ENCODE data around the gene OR10J5.
"Not testable (repeated sequence)": the region's sequence is repeated elsewhere in the genome, so short reads cannot be mapped to it uniquely, and the experiment has no call there.

OR10J5 gene, protein sequence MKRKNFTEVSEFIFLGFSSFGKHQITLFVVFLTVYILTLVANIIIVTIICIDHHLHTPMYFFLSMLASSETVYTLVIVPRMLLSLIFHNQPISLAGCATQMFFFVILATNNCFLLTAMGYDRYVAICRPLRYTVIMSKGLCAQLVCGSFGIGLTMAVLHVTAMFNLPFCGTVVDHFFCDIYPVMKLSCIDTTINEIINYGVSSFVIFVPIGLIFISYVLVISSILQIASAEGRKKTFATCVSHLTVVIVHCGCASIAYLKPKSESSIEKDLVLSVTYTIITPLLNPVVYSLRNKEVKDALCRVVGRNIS

DNA sequence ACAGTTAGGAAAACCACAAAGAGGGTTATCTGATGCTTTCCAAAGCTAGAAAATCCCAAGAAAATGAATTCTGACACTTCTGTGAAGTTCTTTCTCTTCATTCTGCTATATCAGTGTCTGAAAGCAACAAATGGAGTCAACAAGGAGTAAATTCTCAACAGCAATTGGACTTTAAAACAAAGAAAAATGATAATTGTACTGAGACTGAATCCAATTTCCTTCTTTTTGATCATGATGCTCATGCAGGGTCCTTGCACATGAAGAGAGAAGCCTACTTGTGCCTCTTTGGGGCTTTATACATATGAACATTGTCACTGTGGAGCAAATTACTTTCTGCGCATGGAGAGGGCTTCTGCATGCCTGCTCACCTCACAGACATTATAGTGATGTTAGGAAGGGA is at the start of gene OR10J5:
TSS of gene OR10J5 (minus strand) at position 101 of the 400 bp plus-strand sequence. CDS start at position 101, 0 bp downstream.
- no peak for DNase-seq (ENCODE audit: low read depth)

DNA sequence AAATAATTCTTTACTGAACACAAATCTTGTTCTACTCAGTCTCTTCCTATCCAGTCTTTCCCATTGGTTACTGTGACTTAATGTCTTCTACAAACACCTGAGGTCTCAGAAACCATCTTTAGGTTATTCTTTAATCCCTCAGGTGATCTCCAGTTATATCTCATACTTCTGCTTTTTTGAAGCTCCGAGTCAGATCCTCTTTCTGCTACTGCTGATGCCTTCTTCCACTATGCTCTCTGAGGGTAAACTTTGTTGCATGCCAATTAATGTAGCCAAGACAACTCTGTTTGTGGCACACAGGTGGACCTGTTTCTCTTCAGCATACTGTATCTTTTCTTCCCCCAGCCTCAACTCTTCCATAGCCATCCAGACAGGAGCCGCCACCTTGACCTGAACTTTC is 48.7 kb upstream of the OR10J5 start:
- DNase-seq (ENCODE audit: low read depth): no peak

DNA sequence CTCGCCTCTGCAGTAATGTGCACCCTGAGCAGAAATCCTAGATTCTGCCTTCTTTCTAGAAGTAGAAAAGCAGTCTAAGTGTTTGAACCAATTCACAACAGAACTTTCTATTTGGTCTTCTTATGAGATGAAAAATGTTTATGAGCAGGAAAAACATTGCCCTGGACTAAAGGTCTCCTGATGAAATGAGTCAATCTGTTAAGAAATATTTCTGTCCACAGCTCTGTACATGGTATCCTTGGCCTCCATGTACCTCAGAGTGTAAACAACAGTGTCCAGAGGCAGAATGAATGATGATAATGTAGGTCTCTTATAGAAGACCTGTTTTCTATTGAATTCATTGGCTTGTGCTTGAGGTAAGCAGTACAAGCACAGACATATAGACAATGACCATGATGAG is 45.6 kb upstream of the OR10J5 start:
- DNase-seq (ENCODE audit: low read depth): no peak

DNA sequence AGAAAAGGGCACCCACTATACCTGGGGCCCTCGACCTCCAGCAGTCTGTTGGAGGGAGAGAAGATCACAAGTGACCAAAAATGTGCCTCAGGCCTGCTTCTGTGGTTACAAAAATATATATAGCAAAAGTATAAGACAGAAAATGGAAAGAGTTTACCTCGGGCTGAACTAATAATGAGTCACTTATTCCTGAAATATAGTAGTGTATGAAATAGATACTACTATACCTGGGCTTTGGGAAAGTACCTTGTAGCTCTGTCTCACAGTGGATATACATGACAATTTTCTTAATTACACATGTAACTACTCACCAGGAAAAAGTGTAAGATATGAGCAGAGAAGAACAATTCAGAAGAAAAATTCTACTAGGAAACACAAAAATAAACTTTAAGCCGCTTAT is 44.5 kb upstream of the OR10J5 start:
- no peak for DNase-seq (ENCODE audit: low read depth)

DNA sequence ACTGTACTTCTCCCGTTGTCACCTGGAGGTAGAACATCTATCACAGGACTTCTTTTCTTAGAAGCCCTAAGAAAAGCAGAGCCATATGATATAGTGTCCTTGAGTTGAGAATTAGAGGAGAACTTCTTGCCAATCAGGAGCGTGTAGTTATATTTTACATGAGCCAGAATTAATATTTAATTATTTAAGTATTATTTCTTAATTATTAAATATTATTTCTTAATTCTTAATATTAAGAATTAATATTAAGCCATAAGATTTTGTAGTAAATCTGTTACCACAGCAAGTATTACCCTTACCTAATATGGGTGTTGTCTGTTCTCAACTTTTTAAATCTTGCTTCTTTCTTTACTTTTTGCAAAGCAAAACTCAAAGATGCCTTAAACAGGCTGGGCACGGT is 41.6 kb upstream of the OR10J5 start:
- no peak for DNase-seq (ENCODE audit: low read depth)

DNA sequence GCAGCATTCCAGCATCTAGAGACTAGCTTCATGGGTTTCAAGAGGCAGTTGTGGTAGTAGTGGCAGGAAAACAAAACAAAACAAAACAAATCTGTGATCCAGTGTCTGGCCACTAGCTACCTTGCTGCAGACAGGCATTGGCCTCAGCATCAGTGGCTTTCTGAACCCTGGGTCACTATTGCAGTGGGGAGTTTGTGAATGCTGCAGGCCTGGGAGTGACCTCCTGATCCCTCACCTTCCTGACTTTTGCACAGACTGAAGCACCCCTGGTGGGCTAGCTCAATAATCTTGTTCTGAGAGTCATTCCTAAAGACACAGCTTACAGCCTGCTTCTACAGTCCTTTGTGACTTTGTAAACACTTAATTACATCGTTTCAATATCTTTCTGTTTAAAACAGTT is 26.9 kb upstream of the OR10J5 start:
- no peak for DNase-seq (ENCODE audit: low read depth)

DNA sequence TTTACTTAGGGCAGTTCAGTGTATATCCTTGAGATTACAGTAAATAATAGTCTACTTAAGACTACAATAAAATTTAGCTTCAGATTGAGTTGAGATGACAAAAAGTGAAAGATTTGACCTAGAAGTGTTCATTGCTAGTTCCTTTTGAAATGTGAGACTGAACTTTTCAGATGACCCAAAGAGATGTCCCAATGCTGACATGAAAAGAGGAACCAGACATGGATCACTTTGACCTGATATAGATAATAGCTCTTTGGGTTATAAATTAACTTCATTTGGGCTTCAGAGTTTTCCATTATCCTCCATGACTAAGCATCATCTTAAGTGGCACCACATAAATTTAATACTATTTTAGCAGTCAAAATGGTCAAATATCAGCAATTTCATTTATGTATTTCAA is 25.7 kb upstream of the OR10J5 start:
- DNase-seq (ENCODE audit: low read depth): no peak

DNA sequence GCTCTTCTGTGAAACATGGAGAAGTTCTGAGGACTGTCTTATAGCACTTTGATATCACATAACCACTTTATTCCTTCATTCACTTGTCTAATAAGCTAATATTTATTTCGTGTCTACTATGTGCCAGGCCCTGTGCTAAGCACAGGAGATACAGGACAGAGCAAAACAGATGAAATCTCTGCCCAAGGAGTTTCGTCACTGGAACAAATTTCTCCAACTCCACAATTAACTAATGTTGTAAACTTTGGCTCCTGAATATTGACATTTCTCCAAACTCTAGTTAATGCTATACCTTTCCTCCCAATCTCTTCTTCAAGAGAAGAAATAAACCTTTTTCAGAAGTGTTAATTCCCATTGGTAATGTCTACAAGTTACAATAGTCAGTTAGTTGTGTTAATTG is 24.8 kb upstream of the OR10J5 start:
- no peak for DNase-seq (ENCODE audit: low read depth)

DNA sequence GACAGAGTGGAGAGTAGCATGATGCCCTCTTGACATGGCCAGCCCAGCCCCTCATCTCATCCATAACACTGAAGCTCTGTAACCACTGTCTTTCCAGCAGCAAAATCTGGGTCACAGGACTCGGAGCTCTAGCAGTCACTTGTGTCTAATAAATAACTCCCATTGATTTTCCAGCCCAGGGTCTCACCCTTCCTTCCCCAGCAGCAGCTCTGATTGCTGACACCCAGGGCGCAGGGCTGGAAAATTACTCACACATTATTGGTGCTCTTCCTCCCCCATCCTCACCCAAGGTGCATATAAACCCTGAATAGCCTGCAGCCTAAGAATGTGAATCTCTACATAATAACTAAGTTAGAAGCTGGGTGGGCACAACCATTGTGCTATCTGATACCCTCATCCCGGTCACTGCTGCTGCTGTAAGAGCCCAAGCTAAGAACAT is 21.1 kb upstream of the OR10J5 start:
- no peak for DNase-seq (ENCODE audit: low read depth)

DNA sequence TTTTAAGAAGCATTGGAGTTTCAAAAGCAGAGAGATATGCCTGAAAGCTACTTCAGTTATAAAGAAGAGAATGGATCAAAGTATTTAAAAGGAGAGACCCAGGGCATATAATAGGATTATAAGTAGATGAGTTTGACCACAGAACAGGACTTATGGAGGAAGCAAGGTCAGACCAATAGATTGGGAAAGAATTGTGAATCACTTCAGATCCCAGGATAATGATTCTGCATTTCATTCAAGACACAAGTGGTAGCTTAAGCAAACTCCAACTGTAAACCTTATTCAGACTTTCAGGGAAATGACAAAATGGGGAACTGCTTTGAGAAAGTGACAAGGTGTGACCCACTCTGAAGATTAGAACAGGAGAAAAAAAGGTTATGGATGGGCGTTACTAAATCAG is 18.9 kb upstream of the OR10J5 start:
- no peak for DNase-seq (ENCODE audit: low read depth)

DNA sequence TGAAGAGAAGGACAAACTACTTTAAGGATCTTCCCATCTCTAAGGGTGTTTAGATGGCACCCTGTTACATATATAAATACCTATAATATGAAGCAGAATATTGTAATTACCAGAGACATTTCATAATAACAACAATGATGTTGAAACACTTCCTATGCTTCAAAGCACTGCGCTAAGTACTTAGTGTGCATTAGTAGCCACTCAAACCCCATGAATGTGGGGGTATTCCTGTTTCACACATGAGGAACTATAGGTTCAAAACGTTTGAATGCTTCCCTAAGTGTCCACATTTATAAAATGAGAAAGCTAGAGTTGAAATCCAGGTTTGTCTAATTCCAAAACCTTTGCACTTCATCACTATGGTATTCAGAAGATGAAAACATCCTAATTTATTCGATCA is 18.5 kb upstream of the OR10J5 start:
- DNase-seq (ENCODE audit: low read depth): no peak

DNA sequence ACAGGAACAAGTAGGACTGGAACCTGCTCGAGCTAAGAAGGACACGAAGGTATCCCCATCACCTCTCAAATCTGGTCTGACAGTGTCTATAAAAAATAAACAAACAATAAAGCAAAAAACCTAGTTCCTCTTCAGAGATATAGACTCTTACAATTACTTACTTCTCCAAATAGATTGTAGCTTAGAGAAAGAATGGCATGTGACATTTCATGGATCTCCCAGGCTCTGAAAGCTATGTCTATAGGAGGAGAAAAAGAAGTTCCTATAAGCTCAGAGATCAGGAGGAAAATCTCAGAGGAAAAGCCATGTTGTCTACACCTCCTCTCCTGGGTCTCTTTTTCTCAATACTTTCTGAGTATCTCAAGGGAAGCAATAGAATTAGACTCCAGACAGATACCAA is 12.3 kb upstream of the OR10J5 start:
- no peak for DNase-seq (ENCODE audit: low read depth)

DNA sequence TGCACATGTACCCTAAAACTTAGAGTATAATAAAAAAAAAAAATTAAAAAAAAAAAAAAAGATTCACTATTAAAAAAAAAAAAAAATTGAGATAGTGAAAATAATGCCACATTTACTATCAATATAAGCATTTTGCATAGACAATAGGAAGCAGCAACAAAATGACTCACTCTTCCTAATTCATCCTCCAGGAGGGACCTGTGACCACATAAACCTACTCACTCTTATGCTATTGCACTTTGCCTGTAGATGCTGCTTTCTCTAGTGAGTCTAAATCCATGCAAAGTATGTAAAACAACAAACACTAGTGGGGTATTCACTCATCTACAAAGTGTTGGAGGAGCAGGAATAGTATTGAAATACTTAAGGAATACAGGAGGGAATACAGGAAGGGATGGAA is 2.9 kb downstream of the OR10J5 start:
- no peak for DNase-seq (ENCODE audit: low read depth)

DNA sequence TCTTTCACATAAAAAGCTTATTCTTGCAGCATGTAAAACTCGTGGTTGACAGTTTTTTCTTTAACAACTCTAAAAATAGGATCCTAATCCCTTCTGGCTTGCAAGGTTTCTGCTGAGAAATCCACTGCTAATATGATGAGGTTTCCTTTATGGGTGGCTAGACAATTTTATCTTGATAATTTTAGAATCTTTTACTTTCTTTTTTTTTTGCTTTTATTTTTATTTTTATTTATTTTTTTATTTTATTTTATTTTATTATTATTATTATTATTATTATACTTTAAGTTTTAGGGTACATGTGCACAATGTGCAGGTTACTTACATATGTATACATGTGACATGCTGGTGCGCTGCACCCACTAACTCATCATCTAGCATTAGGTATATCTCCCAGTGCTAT is 11.0 kb downstream of the OR10J5 start:
- DNase-seq (ENCODE audit: low read depth): not testable (repeated sequence)

DNA sequence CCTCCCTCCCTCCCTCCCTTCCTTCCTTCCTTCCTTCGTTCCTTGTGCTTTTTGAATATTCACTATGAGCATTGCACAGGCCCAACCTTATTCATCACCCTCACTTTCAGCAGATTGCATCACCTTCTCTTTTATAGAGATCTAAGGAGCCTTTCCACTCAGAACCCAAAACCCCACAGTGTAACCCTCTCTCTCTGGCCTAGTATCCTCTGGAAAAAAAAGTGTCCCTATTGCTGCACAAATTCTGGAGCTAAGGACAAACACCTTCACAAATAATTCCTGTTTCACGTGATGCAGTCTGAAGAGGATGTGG is 25.6 kb downstream of the OR10J5 start:
- DNase-seq (ENCODE audit: low read depth): no peak

DNA sequence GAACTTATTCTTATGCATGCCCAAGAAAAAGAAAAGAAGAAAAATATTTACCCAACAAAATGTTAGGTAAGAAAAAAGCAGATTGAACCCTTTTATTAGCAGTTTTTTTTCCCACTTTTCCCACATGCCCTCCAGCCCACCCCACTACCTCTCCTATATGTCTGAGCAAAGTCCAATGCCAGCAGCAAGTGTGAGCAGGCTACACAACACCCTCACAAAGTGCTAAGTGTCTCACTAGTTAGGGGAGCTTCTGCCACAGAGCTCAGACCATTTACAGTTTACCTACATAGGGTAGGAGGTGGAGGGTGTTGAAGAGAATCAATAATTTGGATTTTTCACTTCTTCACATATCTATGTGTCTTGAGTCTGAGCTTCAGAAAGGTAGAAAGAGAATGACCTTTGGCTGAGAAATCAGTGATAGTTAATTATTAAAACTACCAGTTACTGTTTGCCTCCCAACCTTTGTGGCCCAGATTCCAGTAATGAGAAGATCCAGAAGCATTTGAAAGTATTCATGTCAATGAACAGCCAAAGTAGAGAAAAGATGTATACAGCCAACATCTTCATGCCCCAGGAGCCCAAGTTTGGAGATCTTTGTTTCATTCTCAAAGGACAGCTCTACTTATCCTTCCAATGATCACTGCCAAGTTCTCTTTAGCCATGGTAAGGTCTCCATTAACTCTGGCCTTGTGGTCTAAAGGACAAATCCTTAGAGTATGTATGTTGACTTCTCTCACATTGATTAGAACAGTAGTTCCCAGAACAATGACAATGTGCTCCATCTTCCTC is 26.2 kb downstream of the OR10J5 start:
- DNase-seq (ENCODE audit: low read depth): no peak

DNA sequence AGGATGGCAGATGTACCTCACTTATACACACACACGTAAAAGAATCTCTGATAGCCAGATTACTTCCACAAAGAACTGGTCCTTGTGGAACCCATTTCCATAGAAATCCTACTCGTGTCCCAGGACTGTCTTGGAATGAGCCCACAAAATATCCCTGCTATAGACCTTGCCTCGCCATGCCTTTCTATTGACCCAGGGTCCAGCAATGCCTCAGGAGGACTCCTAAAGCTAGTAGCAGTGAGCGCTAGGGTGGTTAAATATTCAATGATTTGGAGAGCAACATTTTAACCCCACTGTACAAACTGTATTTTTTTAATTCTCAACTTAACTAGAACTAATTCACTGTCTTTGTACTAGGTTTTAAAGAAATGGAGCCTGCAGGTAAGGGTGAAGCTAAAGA is 26.9 kb downstream of the OR10J5 start:
- DNase-seq (ENCODE audit: low read depth): no peak

DNA sequence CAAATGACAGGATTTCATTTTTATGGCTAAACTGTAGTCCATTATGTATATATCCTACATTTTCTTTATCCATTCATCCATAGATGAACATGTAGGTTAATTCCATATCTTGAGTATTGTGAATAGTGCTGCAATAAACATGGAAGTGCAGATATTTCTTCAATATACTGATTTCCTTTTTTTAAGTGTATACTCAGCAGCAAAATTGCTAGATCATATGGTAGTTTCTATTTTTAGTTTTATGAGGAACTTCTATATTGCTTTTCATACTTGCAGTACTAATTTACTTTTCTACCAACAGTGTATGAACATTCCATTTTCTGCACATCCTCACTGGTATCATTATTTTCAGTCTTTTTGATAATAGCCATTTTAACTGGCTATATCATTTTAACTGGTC is 30.1 kb downstream of the OR10J5 start:
- no peak for DNase-seq (ENCODE audit: low read depth)

DNA sequence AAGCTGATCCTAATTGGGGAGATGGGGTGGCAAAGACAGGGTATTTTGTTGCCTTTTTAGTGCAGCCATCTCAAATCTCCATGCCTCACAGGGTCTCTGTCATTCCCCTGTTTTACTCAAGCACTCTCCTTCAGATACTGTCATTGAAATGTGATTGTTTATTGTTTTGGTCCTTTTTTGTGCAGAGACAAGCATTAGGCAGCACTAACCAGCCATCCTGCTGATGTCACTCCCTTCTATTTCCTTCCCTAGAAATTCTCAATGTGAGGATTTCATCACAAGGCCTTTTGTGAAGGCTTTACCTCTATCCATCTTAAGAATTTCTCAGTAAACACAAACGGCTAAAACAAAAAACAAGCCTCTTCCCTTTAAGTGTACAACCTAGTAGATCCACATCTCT is 34.7 kb downstream of the OR10J5 start:
- DNase-seq (ENCODE audit: low read depth): no peak

DNA sequence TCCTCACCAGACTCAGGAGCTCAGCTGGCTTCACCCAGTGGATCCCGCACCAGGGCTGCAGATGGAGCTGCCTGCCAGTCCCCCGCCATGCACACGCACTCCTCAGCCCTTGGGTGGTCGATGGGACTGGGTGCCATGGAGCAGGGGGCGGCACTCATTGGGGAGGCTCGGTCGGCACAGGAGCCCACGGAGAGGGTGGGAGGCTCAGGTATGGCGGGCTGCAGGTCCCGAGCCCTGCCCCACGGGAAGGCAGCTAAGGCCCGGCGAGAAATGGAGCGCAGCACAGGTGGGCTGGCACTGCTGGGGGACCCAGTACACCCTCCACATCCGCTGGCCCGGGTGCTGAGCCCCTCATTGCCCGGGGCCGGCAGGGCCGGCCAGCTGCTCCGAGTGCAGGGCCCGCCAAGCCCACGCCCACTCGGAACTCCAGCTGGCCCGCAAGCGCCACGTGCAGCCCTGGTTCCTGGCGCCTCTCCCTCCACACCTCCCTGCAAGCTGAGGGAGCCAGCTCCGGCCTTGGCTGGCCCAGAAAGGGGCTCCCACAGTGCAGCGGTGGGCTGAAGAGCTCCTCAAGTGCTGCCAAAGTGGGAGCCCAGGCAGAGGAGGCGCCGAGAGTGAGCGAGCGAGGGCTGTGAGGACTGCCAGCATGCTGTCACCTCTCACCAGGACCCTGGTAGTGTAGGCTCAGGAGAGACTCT is 41.1 kb downstream of the OR10J5 start:
- DNase-seq (ENCODE audit: low read depth): not testable (repeated sequence)

DNA sequence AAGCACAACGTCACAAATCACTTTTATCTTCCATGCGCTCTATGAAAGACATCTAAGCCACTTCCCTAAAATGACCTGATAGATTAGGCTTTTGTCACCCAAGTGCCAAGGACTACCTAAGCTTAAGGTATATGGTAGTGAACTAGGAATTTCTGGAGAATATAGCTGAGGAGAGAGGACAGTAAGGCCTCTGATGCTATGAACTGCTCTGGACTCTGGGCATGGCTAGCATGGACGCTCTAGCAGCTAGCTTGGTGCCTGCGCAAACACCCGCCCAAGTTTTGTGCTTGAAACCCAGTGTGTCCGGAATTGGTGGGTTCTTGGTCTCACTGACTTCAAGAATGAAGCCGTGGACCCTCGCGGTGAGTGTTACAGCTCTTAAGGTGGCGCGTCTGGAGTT is 42.5 kb downstream of the OR10J5 start:
- no peak for DNase-seq (ENCODE audit: low read depth)

DNA sequence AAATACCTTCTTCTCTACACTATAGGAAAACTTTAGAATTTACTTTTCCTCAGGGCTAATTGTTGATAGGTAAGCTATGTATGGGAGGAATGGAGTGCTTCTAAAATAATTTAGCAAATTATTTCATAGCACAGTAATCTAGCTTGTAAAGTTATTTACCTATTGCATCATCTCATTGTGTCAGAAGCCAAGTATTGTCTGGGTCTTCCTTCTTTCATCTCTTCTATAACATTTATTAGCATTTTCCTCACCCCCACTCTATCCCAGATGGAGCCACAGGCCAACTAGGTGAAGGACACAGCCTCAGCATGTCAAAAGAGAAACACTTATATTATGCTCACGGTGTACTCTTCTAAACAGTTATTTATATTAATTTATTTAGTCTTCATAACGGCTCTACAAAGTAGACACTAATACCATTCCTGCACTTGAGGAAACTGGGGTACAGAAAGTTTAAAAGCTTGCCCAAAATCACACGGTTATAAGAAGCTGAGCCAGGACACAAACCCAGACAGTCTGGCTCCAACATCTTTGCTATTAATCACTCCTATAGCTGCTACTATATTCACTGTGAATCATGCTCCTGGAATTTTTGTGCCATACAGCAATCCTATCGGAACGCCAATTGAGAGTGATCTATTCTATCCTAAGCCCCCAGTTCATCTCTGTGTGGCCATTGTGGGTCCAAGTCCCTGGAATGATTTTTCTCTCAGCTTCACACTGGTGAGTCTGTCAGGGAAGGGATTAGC is 43.1 kb downstream of the OR10J5 start:
- no peak for DNase-seq (ENCODE audit: low read depth)

Measured in stimulated activated CD8-positive, alpha-beta memory T cell treated with anti-CD3 and anti-CD28 coated beads, Interleukin-12 subunit alpha, Interleukin-12 subunit beta, amount 100 ng/mL, for 1 hour (primary cell).